Heart left ventricle (tissue), 16 donors: ENCODE results near the gene LRRC32. TPM values are rescaled to one million over a fixed set of nuclear protein-coding genes. Genes with fewer than 3 reads are reported as not detected.
A peak's percentile ranks its signal among the peaks of the same experiment; 100 is the strongest.

Source experiments
- ATAC-seq, 4 donors: fragments of 200-7000 bp; cut with Tn5 transposase; one replicate each; pipeline ENCODE4 v1.9.1; 2020 to 2022; ENCODE audit warnings: moderate library complexity in 4 of 4, mild to moderate bottlenecking in 3 of 4, moderate number of reproducible peaks in 1 of 4
- DNase-seq, 5 donors: peaks; one replicate each; pipeline ENCODE4 v3.0.0-alpha.2; 2020
- H3K27ac ChIP-seq, 12 donors: fragments of 200-600 bp; sonication (generic) in 4 of 12; one replicate each; pipeline versions ENCODE4 v1.5.0 to v1.8.0; 2016 to 2022; ENCODE audit warnings: mild to moderate bottlenecking in 2 of 12
- H3K27me3 ChIP-seq, 9 donors: fragments of 200-600 bp; sonication (generic) in 2 of 9; one replicate each; pipeline versions ENCODE4 v1.5.1 to v1.8.0; 2016 to 2022; ENCODE audit warnings: mild to moderate bottlenecking in 3 of 9
- H3K36me3 ChIP-seq, 9 donors: fragments of 200-600 bp; sonication (generic) in 2 of 9; one replicate each; pipeline versions ENCODE4 v1.5.0 to v1.8.0; 2018 to 2022; ENCODE audit warnings: mild to moderate bottlenecking in 2 of 9
- H3K4me1 ChIP-seq, 12 donors: fragments of 200-600 bp; sonication (generic) in 4 of 12; one replicate each; pipeline versions ENCODE4 v1.5.0 to v1.8.0; 2016 to 2022; ENCODE audit warnings: mild to moderate bottlenecking in 3 of 12
- H3K4me3 ChIP-seq, 12 donors: fragments of 200-600 bp; sonication (generic) in 4 of 12; one replicate each; pipeline versions ENCODE4 v1.5.0 to v1.8.0; 2017 to 2022; ENCODE audit warnings: mild to moderate bottlenecking in 9 of 12, moderate library complexity in 4 of 12
- H3K9me3 ChIP-seq, 12 donors: fragments of 200-600 bp; sonication (generic) in 4 of 12; one replicate each; pipeline versions ENCODE4 v1.5.0 to v1.8.0; 2016 to 2022; ENCODE audit warnings: mild to moderate bottlenecking in 1 of 12
- CTCF ChIP-seq, 12 donors: fragments of 200-600 bp; sonication (generic) in 4 of 12; IDR thresholded peaks; one replicate each; pipeline versions ENCODE4 v1.5.0 to v1.8.0; 2018 to 2022; ENCODE audit warnings: antibody characterized with exemption in 12 of 12, mild to moderate bottlenecking in 5 of 12
- POLR2A ChIP-seq, 2 donors: fragments of 450-650 bp; IDR thresholded peaks; one replicate each; pipeline ENCODE4 v1.6.1; 2017; ENCODE audit warnings: antibody characterized with exemption in 2 of 2, mild to moderate bottlenecking in 2 of 2, moderate library complexity in 2 of 2
- WGBS, 4 donors: extraction: QIAGEN DNeasy Blood & Tissue Kit in 2 of 4; methylation state at CpG; one replicate each; pipeline versions ENCODE4 v1.1.5 to v1.1.7; 2013 to 2018; 5-methylcytosine and 5-hydroxymethylcytosine counted together
- intact Hi-C, 10 donors: fragments of 100-400 bp; cut with DNase I; formaldehyde crosslinking; loops; one replicate each; pipeline versions ENCODE4 v1.11.1 to v1.14.2; 2022
- polyA plus RNA-seq, 2 donors: library from polyadenylated mRNA; stranded (reverse); fragments of 200-250 nt; gene quantifications; one replicate each; pipeline ENCODE4 v1.2.3, GENCODE V29; 2013
- total RNA-seq, 9 donors: library from RNA; depleted of rRNA in 2 of 9; stranded (reverse); fragments of >200 nt in 2 of 9; fragmentation: NEBNext Ultra II Directional in 3 of 9; extraction: Animal tissue kit (Norgen Biotek cat#: 25700) in 3 of 9; gene quantifications; one replicate each; pipeline versions ENCODE4 v1.1.0 to v1.2.4, GENCODE V29; 2016 to 2023
- donor health status: ischemic (EF 13 %, LVEDD 7.1; RV severe dilation, severe dysfunction).
- donor health status: healthy with polysubstance abuse.
- donor health status: DM: no; HTN: yes; CAD: no.
- donor health status: DM: no; HTN: no; CAD: no.
- donor health status: ischemic (EF 25% LVEDD 6.9; RV normal size, moderate dysfunction).
- donor health status: ischemic (EF 25% LVEDD 5.7; RV mildly dilated, moderate dysfunction).
- donor health status: healthy.
- donor health status: DM: yes; HTN: yes; CAD: no.
- donor health status: ischemic (EF 35%, LVEDD 5.7; RV mildly dilated, moderate dysfunction).
- donor health status: nonischemic (EF 11% LVEDD 7.7; RV severe dilation, severe dysfunction).
- donor health status: DM: yes; HTN: yes; CAD: no.
- donor health status: PGD.
- donor health status: ischemic (EF 29% LVEDD 5.4; RV normal size, mild dysfunction).
- donor health status: nonischemic (EF 23%, LVEDD 6.1; RV moderate dilation, normal function).

The LRRC32 gene
- total and polyA plus RNA-seq, 11 donors: 20.1 to 79.0 (median 44.6) TPM

GRCh38 chr11:76655501-76656049 is 15.0 kb downstream of the LRRC32 start:
- Histone ChIP-seq H3K27me3 (no peaks in the 10 kb centered on the region), H3K36me3 (peaks cover 0 to 38% (median 31%) of the 10 kb centered on the region in 9 donors), H3K4me1 (peaks cover 4 to 75% (median 31%) of the 10 kb centered on the region in 12 donors), H3K9me3 (no peaks in the 10 kb centered on the region), H3K4me3 (no peak overlapping the region), H3K27ac (peak overlapping the region in 10 of 12 donors; percentile 45 to 88 (median 72))
- intact Hi-C loops: no loop called here
- 82 to 89% (median 84%) methylated on average over 2 to 15 of the region's 15 CpGs for WGBS, 4 donors
- no peak for DNase-seq
- no peak for ATAC-seq
- TF ChIP-seq CTCF (IDR thresholded peaks at IDR 0.05): no peak
- TF ChIP-seq POLR2A (IDR thresholded peaks at IDR 0.05): no peak

GRCh38 chr11:76654980-76655379 is 15.6 kb downstream of the LRRC32 start:
- Histone ChIP-seq H3K4me1 (peaks cover 4 to 77% (median 35%) of the 10 kb centered on the region in 12 donors), H3K4me3 (no peak overlapping the region), H3K36me3 (peaks cover 0 to 32% (median 25%) of the 10 kb centered on the region in 9 donors), H3K9me3 (no peaks in the 10 kb centered on the region), H3K27ac (peak overlapping the region in 11 of 12 donors; percentile 45 to 88 (median 74)), H3K27me3 (no peaks in the 10 kb centered on the region)
- intact Hi-C loops: loop anchor here in 1 of 10 donors (5.0 kb wide), 1 partner anchor 53 kb away; no protein-coding TSS in a partner anchor
- 91 to 94% (median 93%) methylated on average over 4 of the region's 4 CpGs for WGBS, 4 donors
- DNase-seq (no peak), ATAC-seq (no peak)
- no peak for TF ChIP-seq POLR2A (IDR thresholded peaks at IDR 0.05)
- no peak for TF ChIP-seq CTCF (IDR thresholded peaks at IDR 0.05)

GRCh38 chr11:76654298-76654851 is 16.2 kb downstream of the LRRC32 start:
- H3K36me3 ChIP-seq: peaks cover 0 to 26% (median 19%) of the 10 kb centered on the region in 9 donors
- 40 to 54% (median 51%) methylated on average over 12 of the region's 12 CpGs for WGBS, 4 donors
- peak in 4 of 5 donors; percentile 72 to 87 (median 80) for DNase-seq
- peak overlapping the region; percentile 45 to 88 (median 72) for H3K27ac ChIP-seq
- H3K4me1 ChIP-seq: peaks cover 4 to 77% (median 39%) of the 10 kb centered on the region in 12 donors
- H3K27me3 ChIP-seq: no peaks in the 10 kb centered on the region
- peak; percentile 49 to 71 (median 64) for ATAC-seq
- intact Hi-C loops: loop anchor here in 1 of 10 donors (5.0 kb wide), 1 partner anchor 52 kb away; no protein-coding TSS in a partner anchor
- TF ChIP-seq CTCF (IDR thresholded peaks at IDR 0.05): no peak
- no peak for TF ChIP-seq POLR2A (IDR thresholded peaks at IDR 0.05)
- H3K9me3 ChIP-seq: no peaks in the 10 kb centered on the region
- H3K4me3 ChIP-seq: no peak overlapping the region

GRCh38 chr11:76653674-76654284 is 16.8 kb downstream of the LRRC32 start:
- intact Hi-C loops: loop anchor here in 1 of 10 donors (5.0 kb wide), 1 partner anchor 51 kb away; no protein-coding TSS in a partner anchor
- no peak overlapping the region for H3K4me3 ChIP-seq
- TF ChIP-seq POLR2A (IDR thresholded peaks at IDR 0.05) (no peak), CTCF (IDR thresholded peaks at IDR 0.05) (no peak)
- DNase-seq (peak in 4 of 5 donors; percentile 64 to 81 (median 72)), ATAC-seq (peak; percentile 44 to 79 (median 72))
- H3K36me3 ChIP-seq: peaks cover 0 to 20% (median 13%) of the 10 kb centered on the region in 9 donors
- no peaks in the 10 kb centered on the region for H3K27me3 ChIP-seq
- WGBS, 4 donors: 58 to 72% (median 65%) methylated on average over 10 of the region's 10 CpGs
- H3K27ac ChIP-seq: peak overlapping the region; percentile 34 to 88 (median 70)
- peaks cover 4 to 77% (median 41%) of the 10 kb centered on the region in 12 donors for H3K4me1 ChIP-seq
- H3K9me3 ChIP-seq: no peaks in the 10 kb centered on the region
